Endothelial cell of umbilical vein (primary cell): ENCODE measurements around the gene CDC42BPB. TPM values are rescaled to one million over a fixed set of nuclear protein-coding genes. Genes with fewer than 3 reads are reported as not detected.

Source experiments
- BruUV-seq: library from RNA; stranded (reverse); fragments of 400-500 nt; replicated peaks from 2 replicates; lab custom pipeline; 2021; lab: Mats Ljungman, UMichigan
- CTCF ChIA-PET: fragments of 300-600, 350-600 bp; sonication (Branson Sonifier 250); formaldehyde crosslinking; loops from one replicate; lab custom pipeline; 2021; ENCODE audit warnings: antibody characterized with exemption, inconsistent platforms; lab: Charles Lee
- POLR2A ChIA-PET: fragments of 300-600, 350-600 bp; sonication (Branson Sonifier 250); formaldehyde crosslinking; loops from one replicate; lab custom pipeline; 2021; ENCODE audit warnings: antibody characterized with exemption, inconsistent platforms; lab: Charles Lee
- DNase-seq: peaks from one replicate; pipeline ENCODE4 v3.0.0-alpha.2; 2011; ENCODE audit warnings: low read depth, low spot score
- FAIRE-seq: peaks from 2 replicates; lab custom pipeline; 2011; peaks lifted over from hg19 to GRCh38; lab: Jason Lieb, UNC
- H2AFZ ChIP-seq: 2 replicates; pipeline ENCODE4 v1.6.0; 2012; ENCODE audit warnings: low read depth, low read length, control low read depth, inconsistent platforms
- H3K27ac ChIP-seq: 2 replicates; pipeline ENCODE4 v1.5.1; 2011; ENCODE audit warnings: low read depth, mild to moderate bottlenecking, control low read depth, low read length, moderate library complexity; ENCODE audit not compliant: insufficient read depth
- H3K27me3 ChIP-seq, 2 experiments: 2 replicates each; pipeline versions ENCODE4 v1.6.0 to v1.6.1; 2011; ENCODE audit warnings: low read length in 2 of 2, mixed read lengths in 1 of 2; ENCODE audit not compliant: control insufficient read depth in 2 of 2, insufficient read depth in 2 of 2
- H3K36me3 ChIP-seq, 2 experiments: 2 replicates in 1 of 2; 3 replicates in 1 of 2; pipeline ENCODE4 v1.5.1; 2011; ENCODE audit warnings: low read length in 2 of 2, mild to moderate bottlenecking in 1 of 2, moderate library complexity in 1 of 2; ENCODE audit not compliant: control insufficient read depth in 2 of 2, insufficient read depth in 2 of 2; ENCODE audit errors: extremely low read depth in 1 of 2
- H3K4me1 ChIP-seq: 3 replicates; pipeline ENCODE4 v1.5.1; 2011; ENCODE audit warnings: mild to moderate bottlenecking, low read length; ENCODE audit not compliant: control insufficient read depth, insufficient read depth; ENCODE audit errors: extremely low read depth
- H3K4me2 ChIP-seq: 2 replicates; pipeline ENCODE4 v1.6.1; 2011; ENCODE audit warnings: low read length, control low read depth, mixed read lengths; ENCODE audit not compliant: insufficient read depth
- H3K4me3 ChIP-seq, 3 experiments: fragments of 200-600 bp in 1 of 3; sonication (generic), shearing (Covaris generic) in 1 of 3; replicated peaks in 1 of 3; 2 replicates each; pipeline ENCODE4 v1.5.1; 2011 to 2016; ENCODE audit warnings: control low read depth in 3 of 3, low read length in 3 of 3, mild to moderate bottlenecking in 2 of 3, inconsistent platforms in 1 of 3, low read depth in 1 of 3, moderate library complexity in 1 of 3; ENCODE audit not compliant: insufficient read depth in 1 of 3
- H3K79me2 ChIP-seq: 2 replicates; pipeline ENCODE4 v1.6.0; 2012; ENCODE audit warnings: low read length, inconsistent platforms; ENCODE audit not compliant: control insufficient read depth, insufficient read depth
- H3K9ac ChIP-seq: replicated peaks from 2 replicates; pipeline ENCODE3; 2011; ENCODE audit warnings: low read length, control low read depth; ENCODE audit not compliant: insufficient read depth; ENCODE audit errors: extremely low read depth
- H3K9me1 ChIP-seq: replicated peaks from 3 replicates; pipeline ENCODE4 v1.6.0; 2011; ENCODE audit warnings: mild to moderate bottlenecking, low read length; ENCODE audit not compliant: control insufficient read depth, insufficient read depth; ENCODE audit errors: extremely low read depth
- H3K9me3 ChIP-seq: replicated peaks from 2 replicates; pipeline ENCODE4 v1.5.1; 2012; ENCODE audit warnings: low read length, inconsistent platforms; ENCODE audit not compliant: control insufficient read depth, insufficient read depth
- H4K20me1 ChIP-seq: replicated peaks from 2 replicates; pipeline ENCODE3; 2011; ENCODE audit warnings: mild to moderate bottlenecking, low read length; ENCODE audit not compliant: control insufficient read depth, insufficient read depth; ENCODE audit errors: extremely low read depth
- EZH2 ChIP-seq: IDR thresholded peaks from 2 replicates; pipeline ENCODE4 v1.6.1; 2012; ENCODE audit warnings: borderline replicate concordance, low read depth, mild to moderate bottlenecking, moderate library complexity, low read length, inconsistent platforms; ENCODE audit not compliant: severe bottlenecking
- FOS ChIP-seq: IDR thresholded peaks from 2 replicates; pipeline ENCODE4 v1.6.1; 2011; ENCODE audit warnings: mild to moderate bottlenecking, low read length, moderate library complexity, borderline replicate concordance; ENCODE audit not compliant: insufficient read depth
- GATA2 ChIP-seq: IDR thresholded peaks from 2 replicates; pipeline ENCODE4 v1.7.0; 2011; ENCODE audit warnings: low read depth, mild to moderate bottlenecking, moderate library complexity, mixed read lengths, low read length; ENCODE audit not compliant: insufficient read length, insufficient read depth
- POLR2A ChIP-seq: IDR thresholded peaks from 2 replicates; pipeline ENCODE4 v1.6.1; 2012; ENCODE audit warnings: low read depth, mild to moderate bottlenecking, control low read depth, low read length
- dilution Hi-C: fragments of 300-500 bp; cut with MboI; formaldehyde crosslinking; loops from one replicate; pipeline ENCODE4 v1.15.0; 2019; ENCODE audit warnings: low sequenced_read_pairs; ENCODE audit not compliant: extremely low pct_ligation_motif_present
- intact Hi-C: fragments of 100-400 bp; cut with micrococcal nuclease; formaldehyde crosslinking; loops from one replicate; pipeline ENCODE4 v1.10.0; 2022
- polyA plus RNA-seq, 4 experiments: library from polyadenylated mRNA; depleted of rRNA in 3 of 4; stranded (reverse) in 3 of 4; unstranded in 1 of 4; fragments of >200 nt; gene quantifications; 2 replicates each; pipeline versions ENCODE4 v1.2.1 to v1.2.3, GENCODE V29; 2011 to 2012; ENCODE audit warnings: missing spikeins in 1 of 4
- total RNA-seq: library from RNA; stranded (reverse); gene quantifications from 2 replicates; pipeline ENCODE4 v1.2.3, GENCODE V29; 2021
- TF ChIP-seq, protein P1 (sequence below): IDR thresholded peaks from 2 replicates; pipeline ENCODE4 v1.6.1; 2011; ENCODE audit not compliant: insufficient read depth, insufficient read length

The CDC42BPB gene
- total and polyA plus RNA-seq, 2 donors (not counting 3 experiments of a cell fraction or from before 2014, with no cell fraction given) = 82.6 to 131 TPM

DNA sequence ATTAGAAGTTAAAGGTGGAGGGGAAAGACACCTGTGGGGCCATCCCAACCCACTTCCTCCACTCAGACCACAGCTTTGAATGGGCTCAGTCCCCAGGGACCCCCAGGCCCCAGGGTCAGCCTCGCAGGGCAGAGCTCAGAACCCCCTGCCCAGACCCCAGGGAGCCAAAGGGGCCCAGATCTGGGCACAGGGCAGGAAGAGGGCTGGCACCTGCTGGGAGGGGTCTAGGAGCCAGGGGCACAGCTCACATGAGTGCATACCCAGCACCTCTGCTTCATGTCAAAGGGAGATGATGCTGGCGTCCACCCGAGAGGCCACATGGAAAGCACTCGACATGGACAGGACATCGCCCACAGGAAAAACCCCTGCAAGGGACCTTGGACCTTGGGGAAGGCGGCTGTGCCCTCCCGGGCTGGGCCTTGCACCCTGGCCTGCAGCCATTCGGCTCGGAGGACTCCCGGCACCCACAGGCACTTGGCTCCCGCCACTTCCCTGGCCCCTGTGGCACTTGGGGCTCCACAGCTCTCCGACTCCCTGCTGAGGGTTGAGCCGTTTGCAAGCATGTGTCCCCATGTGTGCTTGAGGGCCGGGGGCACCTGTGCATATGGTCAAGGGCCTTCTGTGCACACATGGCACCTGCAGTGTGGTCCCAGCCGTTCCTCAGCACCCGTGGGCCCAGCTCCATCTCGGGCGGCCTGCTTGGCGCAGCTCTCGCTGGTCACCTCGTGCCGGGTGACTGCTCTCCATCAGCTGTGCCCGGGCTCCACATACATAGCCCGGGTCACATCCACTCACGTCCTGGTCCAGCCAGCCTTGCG, 142.7 kb downstream of the CDC42BPB start:
- no TSS peak for BruUV-seq
- Histone ChIP-seq H3K4me3 (no peak overlapping the region), H3K4me1 (no peaks in the 10 kb centered on the region), H3K9me1 (no peaks in the 10 kb centered on the region), H2AFZ (no peak overlapping the region), H4K20me1 (no peaks in the 10 kb centered on the region), H3K36me3 (no peaks in the 10 kb centered on the region), H3K9me3 (no peaks in the 10 kb centered on the region), H3K4me2 (no peak overlapping the region), H3K27ac (no peak overlapping the region), H3K79me2 (no peaks in the 10 kb centered on the region), H3K9ac (no peak overlapping the region), H3K27me3 (no peaks in the 10 kb centered on the region)
- dilution Hi-C loops (no loop called here), intact Hi-C loops (no loop called here)
- FAIRE-seq (no peak), DNase-seq (no peak)
- TF ChIP-seq, protein P1, sequence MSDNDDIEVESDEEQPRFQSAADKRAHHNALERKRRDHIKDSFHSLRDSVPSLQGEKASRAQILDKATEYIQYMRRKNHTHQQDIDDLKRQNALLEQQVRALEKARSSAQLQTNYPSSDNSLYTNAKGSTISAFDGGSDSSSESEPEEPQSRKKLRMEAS = no peak
- TF ChIP-seq FOS (no peak), GATA2 (no peak), POLR2A (no peak), EZH2 (no peak)
- ChIA-PET POLR2A (no interaction called here), CTCF (interaction anchor here (0.9 to 2.9 kb wide), 3 partner anchors 140 to 390 kb away, joined by 3 to 21 read pairs (median 4); no protein-coding TSS in a partner anchor)
